OCI-M2 (cell line): ENCODE measurements around the gene CPLX1.

Experiments
- DNase-seq: peaks from one replicate; lab custom pipeline; 2025; ENCODE audit not compliant: unreplicated experiment; lab: John Stamatoyannopoulos, UW

Gene CPLX1

GRCh38 chr4:833731-834367 is 7.9 kb upstream of the CPLX1 start:
- no peak for DNase-seq

DNA sequence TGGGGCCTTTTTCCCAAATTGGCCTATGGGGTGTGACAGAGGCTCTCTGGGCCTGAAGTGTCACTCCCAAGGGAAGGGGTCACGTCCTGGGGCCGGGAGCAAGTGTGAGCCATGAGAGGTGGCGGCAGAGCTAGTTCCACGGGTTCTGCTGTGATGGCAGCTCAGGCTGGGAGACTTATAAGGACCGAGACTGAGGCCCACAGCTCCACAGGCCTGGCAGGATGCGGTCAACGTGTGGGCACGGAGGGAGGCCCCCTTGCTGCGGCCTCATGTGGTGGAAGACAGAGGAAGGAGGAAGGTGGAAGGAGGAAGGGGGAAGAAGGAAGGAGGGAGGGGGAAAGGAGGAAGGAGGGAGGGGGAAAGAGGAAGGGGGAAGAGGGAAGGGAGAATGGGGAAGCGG is 7.2 kb upstream of the CPLX1 start:
- no peak for DNase-seq

- no peak for DNase-seq
Measured at GRCh38 chr4:832536-832935, 6.6 kb upstream of the CPLX1 start.

DNA sequence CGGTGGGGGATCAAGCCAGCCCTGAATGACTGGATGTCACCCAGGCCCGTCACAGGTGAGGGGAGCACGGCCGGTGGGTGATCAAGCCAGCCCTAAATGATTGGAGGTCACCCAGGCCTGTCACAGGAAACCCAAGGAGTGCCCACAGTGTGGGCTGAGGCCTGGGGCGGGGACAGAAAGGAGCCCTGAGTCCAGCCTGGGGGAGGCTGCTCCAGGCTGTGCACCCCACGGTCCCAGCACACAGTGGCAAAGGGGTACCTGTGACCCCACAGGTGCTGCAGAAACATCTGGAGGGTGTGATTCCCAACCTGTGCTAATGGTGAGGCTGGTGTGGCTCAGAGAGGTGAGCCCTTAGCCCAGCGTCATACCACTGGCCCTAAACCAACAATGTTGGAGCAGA is 6.2 kb upstream of the CPLX1 start:
- DNase-seq: no peak

DNA sequence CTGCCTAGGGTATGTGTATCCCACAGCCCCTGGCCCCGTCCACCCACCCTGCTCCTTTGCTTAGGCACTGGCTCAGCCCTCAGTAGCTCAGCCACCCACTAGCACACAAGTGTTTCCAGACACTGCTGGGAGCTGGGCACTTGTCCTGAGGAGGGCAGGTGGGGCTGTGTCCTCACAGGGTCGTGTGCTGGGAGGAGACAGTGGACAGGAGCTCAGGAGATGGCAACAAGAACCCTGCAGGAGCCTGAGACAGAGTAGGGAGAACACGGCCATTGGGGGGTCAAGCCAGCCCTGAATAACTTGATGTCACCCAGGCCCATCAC is 5.5 kb upstream of the CPLX1 start:
- DNase-seq: no peak

GRCh38 chr4:830601-831482 is 4.9 kb upstream of the CPLX1 start:
- DNase-seq: no peak

DNA sequence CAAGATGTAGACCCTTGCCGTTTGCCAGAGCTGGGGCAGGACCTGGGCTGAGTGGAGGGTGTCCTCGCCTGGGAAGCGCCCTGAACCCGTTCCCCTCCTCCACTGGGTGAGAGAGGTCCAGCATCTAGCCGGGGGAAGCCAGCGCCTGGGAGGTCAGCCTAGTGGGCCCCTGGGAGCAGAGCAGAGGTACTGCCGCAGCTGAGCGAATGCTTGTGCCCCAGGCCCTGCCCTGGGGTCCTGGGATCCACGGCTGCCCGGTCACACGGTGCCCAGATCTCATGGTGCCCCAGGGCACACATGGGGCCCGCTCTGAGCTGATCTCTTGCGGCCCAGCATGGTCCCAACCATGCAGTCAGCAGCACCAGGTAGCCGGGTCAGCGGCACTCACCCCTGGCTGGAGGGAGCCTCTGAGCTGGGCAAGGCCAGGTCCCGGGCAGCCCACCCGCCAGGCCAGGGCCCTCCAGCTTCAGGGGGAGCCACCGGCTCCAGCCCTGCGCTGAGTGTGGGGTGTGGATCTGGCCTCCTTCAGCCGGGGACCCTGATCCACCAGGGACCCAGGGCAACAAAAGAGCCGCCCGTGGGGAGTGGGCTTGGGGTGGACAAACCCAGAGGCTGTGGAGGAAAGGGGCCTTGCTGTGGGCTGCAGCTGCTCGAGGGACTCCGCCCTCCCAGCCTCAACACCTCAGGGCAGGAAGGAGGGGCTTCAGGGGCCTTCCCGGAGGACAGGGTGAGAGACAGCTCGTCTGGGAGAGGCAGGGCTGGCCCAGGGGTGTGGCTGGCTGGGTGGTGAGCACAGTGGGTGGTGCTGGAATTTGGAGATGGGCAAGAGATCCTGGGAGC is 4.1 kb upstream of the CPLX1 start:
- no peak for DNase-seq

DNA sequence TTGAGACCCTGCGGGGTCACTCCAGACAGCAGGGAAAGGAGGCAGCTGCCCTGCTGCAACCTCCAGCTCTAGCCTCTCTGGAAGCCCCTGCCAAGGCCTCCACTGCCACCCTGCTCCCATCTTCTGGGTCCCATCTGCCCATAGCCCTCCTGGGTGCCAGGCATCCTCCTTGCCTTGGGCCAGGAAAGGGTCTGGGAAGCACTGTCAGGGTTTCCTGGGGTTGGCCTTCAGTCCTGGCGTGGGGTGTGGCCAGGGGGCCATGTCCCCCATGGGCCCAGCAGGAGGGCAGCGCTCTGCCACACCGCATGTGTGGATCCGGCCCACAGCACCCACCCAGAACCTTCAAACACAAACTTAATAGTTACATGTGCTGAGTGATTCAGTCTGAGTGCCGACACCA is 3.4 kb upstream of the CPLX1 start:
- no peak for DNase-seq

DNA sequence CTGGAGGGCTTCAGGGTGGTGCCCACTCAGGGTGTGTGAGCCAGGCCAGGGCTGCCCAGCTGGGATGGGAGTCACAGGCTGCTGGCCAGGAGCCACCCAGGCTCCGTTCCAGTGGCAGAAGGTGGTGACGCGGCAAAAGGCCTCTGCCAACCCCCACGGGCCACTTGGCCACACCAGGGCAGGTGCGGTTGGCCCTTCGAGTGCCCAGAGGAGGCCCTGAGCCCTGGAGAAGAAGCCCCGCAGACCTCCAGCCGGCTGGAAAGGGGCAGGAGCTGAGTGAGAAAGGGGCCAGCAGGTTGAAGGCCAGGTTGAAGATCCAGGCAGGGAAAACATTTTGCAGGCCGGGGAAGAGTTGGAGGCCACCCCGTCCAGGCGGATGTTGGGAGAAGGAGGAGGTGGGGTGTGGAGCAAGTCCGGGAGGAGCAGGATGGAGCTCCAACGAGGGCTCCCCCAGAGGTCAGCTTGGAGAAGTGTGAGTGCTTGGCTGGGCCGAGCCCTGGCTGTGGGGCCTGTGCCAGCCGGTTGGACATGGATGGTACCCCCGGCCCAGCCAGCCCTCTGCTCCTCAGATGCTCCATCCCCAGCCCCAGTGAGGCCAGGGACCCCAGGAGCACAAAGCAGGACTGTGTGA is 2.8 kb upstream of the CPLX1 start:
- DNase-seq: no peak

- DNase-seq: no peak
Measured at GRCh38 chr4:827209-828081, 1.5 kb upstream of the CPLX1 start.

DNA sequence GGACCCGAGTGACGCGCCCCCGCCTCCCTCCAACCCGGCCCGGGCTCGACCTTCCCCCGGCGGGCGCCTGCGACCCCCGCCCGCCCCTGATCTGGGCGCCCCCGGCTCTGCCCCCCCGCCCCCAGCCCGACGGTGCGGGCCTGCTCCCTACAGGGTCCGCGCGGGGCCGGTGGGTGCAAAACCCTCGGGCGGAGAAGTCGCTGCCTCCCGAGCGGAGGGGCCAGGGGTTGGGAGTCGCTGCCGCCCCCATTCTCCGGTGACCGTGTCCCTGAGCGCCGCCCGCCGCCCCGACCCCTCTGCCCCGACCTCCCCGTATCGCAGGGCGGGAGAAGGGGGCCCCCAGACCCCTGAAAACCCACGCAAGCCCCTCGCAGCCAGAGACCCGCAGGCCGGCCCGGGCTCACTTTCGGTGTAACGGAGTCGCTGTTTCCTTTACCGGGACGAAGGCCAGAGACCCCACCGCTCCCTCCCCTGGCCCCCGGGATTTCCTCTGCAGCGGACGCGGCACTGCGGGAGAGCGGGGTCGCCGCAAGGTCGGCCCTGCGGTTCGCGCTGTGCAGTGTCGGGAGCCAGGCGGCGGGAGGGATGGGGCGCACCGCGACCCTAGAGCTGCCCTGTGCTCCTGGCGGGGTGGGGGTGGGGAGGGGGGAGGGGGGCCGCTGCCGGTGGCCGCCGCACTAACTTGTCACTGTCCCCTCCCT is 729 bp upstream of the CPLX1 start:
- DNase-seq: no peak

DNA sequence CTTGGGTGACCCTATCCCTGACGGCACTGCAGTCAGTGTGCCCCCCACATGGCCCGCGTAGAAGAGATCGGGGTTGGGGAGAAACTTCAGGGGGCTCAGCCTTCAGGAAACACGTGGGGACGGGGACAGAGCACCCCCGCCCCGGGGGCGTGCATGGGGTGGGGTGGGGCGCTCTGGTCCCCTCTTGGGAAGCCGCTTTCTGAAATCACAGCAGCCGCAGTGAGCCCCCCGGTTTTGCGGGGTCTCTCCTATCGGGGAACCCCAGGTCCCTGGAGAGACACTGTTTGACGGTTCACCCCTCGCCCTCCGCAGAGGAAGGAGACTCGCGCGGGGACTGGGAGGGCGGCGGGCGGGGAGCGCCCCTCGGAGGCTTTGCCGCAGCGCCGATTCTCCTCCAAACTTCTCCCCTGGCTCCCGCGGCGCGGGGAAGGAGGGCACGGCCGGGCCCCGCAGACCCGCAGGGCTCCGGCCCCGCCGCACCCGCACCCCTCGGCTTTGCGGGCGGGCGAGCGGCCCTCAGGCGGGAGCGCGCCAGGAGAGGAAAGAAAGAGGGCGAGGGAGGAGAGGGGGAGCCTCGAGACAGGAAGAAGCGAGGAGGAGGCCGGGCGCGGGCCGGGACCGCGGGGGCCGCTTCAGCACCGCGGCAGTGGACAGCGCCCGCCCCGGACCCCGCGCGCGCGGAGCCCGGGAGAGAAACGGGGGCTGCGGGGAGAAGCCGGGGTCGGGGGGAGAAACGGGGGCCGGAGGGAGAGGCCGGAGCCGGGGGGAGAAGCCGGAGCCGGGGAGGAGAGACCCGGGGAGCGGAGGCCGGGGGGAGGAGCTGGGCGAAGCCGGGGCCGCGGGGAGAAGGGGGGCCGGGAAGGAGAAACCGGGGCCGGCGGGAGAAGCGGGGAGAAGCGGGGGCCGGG is 612 bp downstream of the CPLX1 start:
- no peak for DNase-seq

- DNase-seq: no peak
Measured at GRCh38 chr4:824461-825062, 1.4 kb downstream of the CPLX1 start.

DNA sequence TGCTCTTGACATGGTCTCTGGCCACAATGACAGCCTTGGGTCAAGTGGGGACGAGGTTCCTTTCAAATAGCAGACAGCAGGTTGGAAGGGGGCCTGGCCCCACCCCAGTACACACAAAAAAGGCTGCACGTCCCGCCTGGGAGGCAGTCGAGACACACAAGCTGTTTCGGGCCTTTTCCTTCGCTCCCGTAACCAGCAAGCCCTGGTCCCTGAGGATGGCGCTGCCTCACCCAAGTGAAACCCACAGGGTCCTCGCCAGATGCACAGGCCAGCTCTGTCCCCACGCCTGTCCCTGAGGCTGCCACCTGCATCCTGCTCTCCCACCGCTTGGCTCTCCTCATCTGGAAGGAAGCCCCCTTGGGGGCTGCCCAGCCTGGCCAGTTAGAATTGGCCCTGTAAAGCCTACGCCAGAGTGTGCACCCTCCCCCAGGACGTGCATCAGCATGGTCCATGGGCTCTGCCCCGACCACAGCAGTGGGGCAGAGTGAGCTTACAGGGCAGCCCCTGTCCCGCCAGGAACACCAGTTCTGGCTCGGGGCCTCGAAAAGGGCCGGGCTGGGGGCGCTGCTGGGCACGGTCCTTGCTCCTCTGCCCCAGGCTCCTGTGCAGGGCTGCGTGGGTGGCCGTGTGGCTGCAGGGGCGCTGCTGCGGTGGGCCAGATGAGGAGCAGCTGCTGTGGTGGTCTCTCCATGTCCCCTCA is 2.0 kb downstream of the CPLX1 start:
- no peak for DNase-seq

DNA sequence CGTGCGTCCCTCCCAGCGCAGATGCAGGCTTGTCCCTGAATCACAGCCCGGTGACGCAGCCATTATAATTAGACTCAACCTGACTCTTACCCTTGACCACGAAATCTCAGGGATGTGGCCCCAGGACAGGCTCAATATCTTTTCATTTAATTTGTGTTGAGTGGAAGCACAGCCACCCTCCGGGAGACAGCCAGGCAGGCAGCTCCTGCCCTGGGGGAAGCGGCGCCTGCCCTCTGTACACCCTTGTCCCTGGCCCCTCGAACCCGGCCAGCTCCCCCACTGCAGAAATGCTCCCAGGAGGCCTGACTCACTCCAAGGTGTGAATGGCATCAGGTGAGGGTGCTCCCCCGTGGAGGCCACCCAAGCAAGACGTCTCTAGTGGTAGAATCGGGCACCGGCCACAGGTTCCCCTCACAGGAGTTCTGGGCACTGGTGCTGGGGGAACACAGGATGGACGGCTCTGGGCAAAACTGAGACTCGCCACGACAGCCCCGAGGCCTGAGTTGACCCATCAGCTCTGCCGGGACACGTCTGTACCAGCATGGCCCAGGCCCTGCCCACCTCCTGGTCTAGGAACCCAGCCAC is 2.7 kb downstream of the CPLX1 start:
- no peak for DNase-seq

DNA sequence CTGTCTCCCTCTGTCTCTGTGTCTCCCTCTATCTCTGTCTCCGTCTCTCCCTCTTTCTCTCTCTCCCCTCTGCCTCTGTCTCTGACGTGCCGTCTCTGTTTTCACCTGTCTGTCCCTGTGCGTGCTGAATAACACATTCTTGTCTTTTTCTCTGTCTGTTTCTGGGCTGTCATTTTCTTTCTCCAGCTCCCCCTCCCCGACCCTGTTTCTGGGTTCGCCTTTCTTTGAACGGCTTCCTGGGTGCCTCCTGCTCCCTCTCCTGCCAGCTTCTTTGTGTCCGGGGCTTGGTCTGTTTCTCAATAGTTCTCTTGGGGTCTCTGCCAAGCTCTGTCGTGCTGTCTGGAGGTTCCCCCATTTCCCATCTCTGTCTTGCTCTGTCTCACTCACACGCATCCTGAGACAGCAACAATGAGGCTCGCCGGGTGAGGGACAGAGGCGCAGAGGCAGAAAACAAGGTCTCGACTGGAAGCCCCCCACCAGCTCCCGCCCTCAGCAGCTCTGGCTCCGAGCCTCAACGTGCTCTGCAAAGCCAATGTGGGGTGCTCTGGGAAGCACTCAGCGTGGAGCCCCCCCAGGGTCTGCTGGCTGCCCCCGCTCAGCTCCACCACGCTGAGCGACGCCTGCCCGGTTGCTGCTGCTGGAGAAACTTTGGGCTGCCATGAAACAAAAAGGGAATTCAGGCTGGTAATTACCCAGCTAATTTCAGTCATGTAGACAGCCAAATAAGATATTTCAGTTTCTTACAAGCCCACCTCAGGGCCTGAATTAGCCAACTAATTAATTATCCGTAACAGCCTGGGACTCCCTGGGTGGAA is 3.4 kb downstream of the CPLX1 start:
- no peak for DNase-seq

GRCh38 chr4:821631-822030 is 4.3 kb downstream of the CPLX1 start:
- no peak for DNase-seq
